Measurements from ENCODE around the gene ANKRD49. TPM values are rescaled to one million over a fixed set of nuclear protein-coding genes. Genes with fewer than 3 reads are reported as not detected.

Gene ANKRD49
- total and polyA plus RNA-seq, 7 donors, result 14.6 to 27.7 (median 19.3) TPM

DNA sequence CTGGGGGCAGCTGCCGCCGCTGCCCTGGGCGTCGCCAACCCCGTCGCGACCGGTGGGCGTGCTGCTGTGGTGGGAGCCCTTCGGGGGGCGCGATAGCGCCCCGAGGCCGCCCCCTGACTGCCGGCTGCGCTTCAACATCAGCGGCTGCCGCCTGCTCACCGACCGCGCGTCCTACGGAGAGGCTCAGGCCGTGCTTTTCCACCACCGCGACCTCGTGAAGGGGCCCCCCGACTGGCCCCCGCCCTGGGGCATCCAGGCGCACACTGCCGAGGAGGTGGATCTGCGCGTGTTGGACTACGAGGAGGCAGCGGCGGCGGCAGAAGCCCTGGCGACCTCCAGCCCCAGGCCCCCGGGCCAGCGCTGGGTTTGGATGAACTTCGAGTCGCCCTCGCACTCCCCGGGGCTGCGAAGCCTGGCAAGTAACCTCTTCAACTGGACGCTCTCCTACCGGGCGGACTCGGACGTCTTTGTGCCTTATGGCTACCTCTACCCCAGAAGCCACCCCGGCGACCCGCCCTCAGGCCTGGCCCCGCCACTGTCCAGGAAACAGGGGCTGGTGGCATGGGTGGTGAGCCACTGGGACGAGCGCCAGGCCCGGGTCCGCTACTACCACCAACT lies 51.0 kb downstream of the ANKRD49 start:
- H3K9me3 ChIP-seq, result no peaks in the 10 kb centered on the region
- 5 to 17% methylated on average over 59 of the region's 59 CpGs for WGBS, 2 donors
- no peaks in the 10 kb centered on the region for H3K36me3 ChIP-seq
- TF ChIP-seq POLR2A (IDR thresholded peaks at IDR 0.05), result no peak
- no peak for TF ChIP-seq POLR2AphosphoS5 (IDR thresholded peaks at IDR 0.05)
- no peak for TF ChIP-seq EP300 (IDR thresholded peaks at IDR 0.05)
- TF ChIP-seq, protein P1, sequence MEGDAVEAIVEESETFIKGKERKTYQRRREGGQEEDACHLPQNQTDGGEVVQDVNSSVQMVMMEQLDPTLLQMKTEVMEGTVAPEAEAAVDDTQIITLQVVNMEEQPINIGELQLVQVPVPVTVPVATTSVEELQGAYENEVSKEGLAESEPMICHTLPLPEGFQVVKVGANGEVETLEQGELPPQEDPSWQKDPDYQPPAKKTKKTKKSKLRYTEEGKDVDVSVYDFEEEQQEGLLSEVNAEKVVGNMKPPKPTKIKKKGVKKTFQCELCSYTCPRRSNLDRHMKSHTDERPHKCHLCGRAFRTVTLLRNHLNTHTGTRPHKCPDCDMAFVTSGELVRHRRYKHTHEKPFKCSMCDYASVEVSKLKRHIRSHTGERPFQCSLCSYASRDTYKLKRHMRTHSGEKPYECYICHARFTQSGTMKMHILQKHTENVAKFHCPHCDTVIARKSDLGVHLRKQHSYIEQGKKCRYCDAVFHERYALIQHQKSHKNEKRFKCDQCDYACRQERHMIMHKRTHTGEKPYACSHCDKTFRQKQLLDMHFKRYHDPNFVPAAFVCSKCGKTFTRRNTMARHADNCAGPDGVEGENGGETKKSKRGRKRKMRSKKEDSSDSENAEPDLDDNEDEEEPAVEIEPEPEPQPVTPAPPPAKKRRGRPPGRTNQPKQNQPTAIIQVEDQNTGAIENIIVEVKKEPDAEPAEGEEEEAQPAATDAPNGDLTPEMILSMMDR (IDR thresholded peaks at IDR 0.05), result no peak
- peaks cover 0 to 58% (median 50%) of the 10 kb centered on the region in 4 donors for H3K4me1 ChIP-seq
- H3K27ac ChIP-seq, result peak overlapping the region; percentile 92 to 98 (median 97)
- peak; percentile 69 for DNase-seq
- no peaks in the 10 kb centered on the region for H3K27me3 ChIP-seq
- peak overlapping the region; percentile 66 to 79 (median 72) for H3K4me3 ChIP-seq
- intact Hi-C loops (cut with DNase I), result loop anchor here (10.0 kb wide), 1 partner anchor 220 kb away; the partner anchor contains the start of gene AMOTL1

DNA sequence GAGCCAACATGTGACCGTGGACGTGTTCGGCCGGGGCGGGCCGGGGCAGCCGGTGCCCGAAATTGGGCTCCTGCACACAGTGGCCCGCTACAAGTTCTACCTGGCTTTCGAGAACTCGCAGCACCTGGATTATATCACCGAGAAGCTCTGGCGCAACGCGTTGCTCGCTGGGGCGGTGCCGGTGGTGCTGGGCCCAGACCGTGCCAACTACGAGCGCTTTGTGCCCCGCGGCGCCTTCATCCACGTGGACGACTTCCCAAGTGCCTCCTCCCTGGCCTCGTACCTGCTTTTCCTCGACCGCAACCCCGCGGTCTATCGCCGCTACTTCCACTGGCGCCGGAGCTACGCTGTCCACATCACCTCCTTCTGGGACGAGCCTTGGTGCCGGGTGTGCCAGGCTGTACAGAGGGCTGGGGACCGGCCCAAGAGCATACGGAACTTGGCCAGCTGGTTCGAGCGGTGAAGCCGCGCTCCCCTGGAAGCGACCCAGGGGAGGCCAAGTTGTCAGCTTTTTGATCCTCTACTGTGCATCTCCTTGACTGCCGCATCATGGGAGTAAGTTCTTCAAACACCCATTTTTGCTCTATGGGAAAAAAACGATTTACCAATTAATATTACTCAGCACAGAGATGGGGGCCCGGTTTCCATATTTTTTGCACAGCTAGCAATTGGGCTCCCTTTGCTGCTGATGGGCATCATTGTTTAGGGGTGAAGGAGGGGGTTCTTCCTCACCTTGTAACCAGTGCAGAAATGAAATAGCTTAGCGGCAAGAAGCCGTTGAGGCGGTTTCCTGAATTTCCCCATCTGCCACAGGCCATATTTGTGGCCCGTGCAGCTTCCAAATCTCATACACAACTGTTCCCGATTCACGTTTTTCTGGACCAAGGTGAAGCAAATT lies 51.7 kb downstream of the ANKRD49 start:
- Histone ChIP-seq H3K4me1 (peaks cover 0 to 58% (median 50%) of the 10 kb centered on the region in 4 donors), H3K27me3 (no peaks in the 10 kb centered on the region), H3K36me3 (no peaks in the 10 kb centered on the region), H3K27ac (peak overlapping the region; percentile 92 to 98 (median 97)), H3K9me3 (no peaks in the 10 kb centered on the region), H3K4me3 (peak overlapping the region; percentile 66 to 79 (median 72))
- DNase-seq, result no peak
- no peak for TF ChIP-seq POLR2A (IDR thresholded peaks at IDR 0.05)
- TF ChIP-seq EP300 (IDR thresholded peaks at IDR 0.05), result no peak
- TF ChIP-seq, protein P1 (IDR thresholded peaks at IDR 0.05), result no peak
- TF ChIP-seq POLR2AphosphoS5 (IDR thresholded peaks at IDR 0.05), result no peak
- intact Hi-C loops (cut with DNase I), result loop anchor here (10.0 kb wide), 1 partner anchor 219 kb away; the partner anchor contains the start of gene AMOTL1
- WGBS, 2 donors, result 15 to 60% methylated on average over 54 of the region's 54 CpGs

DNA sequence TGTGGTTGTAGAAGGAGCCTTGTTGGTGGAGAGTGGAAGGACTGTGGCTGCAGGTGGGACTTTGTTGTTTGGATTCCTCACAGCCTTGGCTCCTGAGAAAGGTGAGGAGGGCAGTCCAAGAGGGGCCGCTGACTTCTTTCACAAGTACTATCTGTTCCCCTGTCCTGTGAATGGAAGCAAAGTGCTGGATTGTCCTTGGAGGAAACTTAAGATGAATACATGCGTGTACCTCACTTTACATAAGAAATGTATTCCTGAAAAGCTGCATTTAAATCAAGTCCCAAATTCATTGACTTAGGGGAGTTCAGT lies 52.3 kb downstream of the ANKRD49 start:
- Histone ChIP-seq H3K27me3 (no peaks in the 10 kb centered on the region), H3K27ac (no peak overlapping the region), H3K36me3 (no peaks in the 10 kb centered on the region), H3K4me3 (peak overlapping the region in 3 of 4 donors; percentile 72 to 79 (median 72)), H3K4me1 (peaks cover 0 to 58% (median 50%) of the 10 kb centered on the region in 4 donors), H3K9me3 (no peaks in the 10 kb centered on the region)
- TF ChIP-seq EP300 (IDR thresholded peaks at IDR 0.05) (no peak), POLR2A (IDR thresholded peaks at IDR 0.05) (no peak)
- TF ChIP-seq, protein P1 (IDR thresholded peaks at IDR 0.05), result no peak
- intact Hi-C loops (cut with DNase I), result loop anchor here (10.0 kb wide), 1 partner anchor 219 kb away; the partner anchor contains the start of gene AMOTL1
- DNase-seq, result no peak
- WGBS, 2 donors, result 18 to 65% methylated on average over 2 of the region's 2 CpGs

GRCh38 chr11:94546886-94547285 lies 53.1 kb downstream of the ANKRD49 start:
- Histone ChIP-seq H3K9me3 (no peaks in the 10 kb centered on the region), H3K27me3 (no peaks in the 10 kb centered on the region), H3K4me1 (peaks cover 0 to 58% (median 50%) of the 10 kb centered on the region in 4 donors), H3K27ac (no peak overlapping the region), H3K36me3 (no peaks in the 10 kb centered on the region), H3K4me3 (peak overlapping the region in 1 of 4 donors; percentile 72)
- TF ChIP-seq EP300 (IDR thresholded peaks at IDR 0.05) (no peak), POLR2A (IDR thresholded peaks at IDR 0.05) (peak in 1 of 2 donors; percentile 12)
- intact Hi-C loops (cut with DNase I), result loop anchor here (10.0 kb wide), 1 partner anchor 218 kb away; the partner anchor contains the start of gene AMOTL1
- DNase-seq, result no peak
- 25 to 65% methylated on average over 1 of the region's 1 CpG for WGBS, 2 donors

DNA sequence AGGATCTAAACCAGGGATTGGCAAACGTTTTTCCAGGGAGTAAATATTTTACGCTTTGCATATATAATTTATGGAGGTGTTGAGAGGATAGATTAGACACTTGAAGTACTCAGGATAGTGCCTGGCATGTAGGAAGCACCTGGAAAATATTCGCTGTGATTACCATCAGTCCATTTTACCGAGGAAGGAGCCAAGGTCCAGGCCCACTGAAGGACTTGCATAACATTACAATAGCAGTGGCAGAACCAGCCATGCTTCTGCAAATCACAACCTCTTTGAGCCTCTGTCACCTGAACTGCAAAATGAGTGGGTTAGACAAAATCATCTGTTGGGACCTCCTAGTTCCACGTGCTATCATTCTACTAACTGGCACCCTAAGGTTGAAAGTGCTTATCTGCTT lies 55.4 kb downstream of the ANKRD49 start:
- TF ChIP-seq EP300 (IDR thresholded peaks at IDR 0.05), result no peak
- TF ChIP-seq, protein P1 (IDR thresholded peaks at IDR 0.05), result no peak
- TF ChIP-seq POLR2A (IDR thresholded peaks at IDR 0.05), result no peak
- TF ChIP-seq POLR2AphosphoS5 (IDR thresholded peaks at IDR 0.05), result no peak

More for the DNA sequence above, 55.4 kb downstream of the ANKRD49 start:
- WGBS, 2 donors, result 21 to 60% methylated on average over 5 of the region's 5 CpGs
- H3K27ac ChIP-seq, result no peak overlapping the region
- no peaks in the 10 kb centered on the region for H3K36me3 ChIP-seq
- peaks cover 0 to 50% (median 40%) of the 10 kb centered on the region in 4 donors for H3K4me1 ChIP-seq
- DNase-seq, result no peak
- H3K9me3 ChIP-seq, result no peaks in the 10 kb centered on the region
- intact Hi-C loops (cut with DNase I), result loop anchor here (10.0 kb wide), 1 partner anchor 216 kb away; the partner anchor contains the start of gene AMOTL1
- H3K27me3 ChIP-seq, result no peaks in the 10 kb centered on the region
- no peak overlapping the region for H3K4me3 ChIP-seq
